ENCODE data around the gene SCYGR1. TPM values are rescaled to one million over a fixed set of nuclear protein-coding genes. Genes with fewer than 3 reads are reported as not detected.

Gene SCYGR1
- total RNA-seq, 1 experiment from 2014 or later: not detected

GRCh38 chr2:227402321-227402720 is 14.6 kb upstream of the SCYGR1 start:
- BruUV-seq (replicated peaks): no TSS peak
- Histone ChIP-seq H3K9me3 (ENCODE audit: low read depth, low read length, poor library complexity, severe bottlenecking) (no peaks in the 10 kb centered on the region), H3K27me3 (replicated peaks; ENCODE audit: insufficient read depth, low read depth, low read length, poor library complexity) (no peaks in the 10 kb centered on the region), H3K4me3 (ENCODE audit: low read depth, low read length, poor library complexity, severe bottlenecking) (no peak overlapping the region), H3K27ac (ENCODE audit: low read depth, low read length, poor library complexity, severe bottlenecking) (no peak overlapping the region), H3K36me3 (ENCODE audit: insufficient read depth, low read length, poor library complexity, severe bottlenecking) (no peaks in the 10 kb centered on the region), H3K4me1 (ENCODE audit: insufficient read depth, low read length, poor library complexity, severe bottlenecking) (peaks cover 11% of the 10 kb centered on the region)
- no peak for DNase-seq (ENCODE audit: low spot score)
- ChIA-PET POLR2A (ENCODE audit: low non-redundant PET) (no interaction called here), CTCF (no interaction called here)
- intact Hi-C loops (cut with micrococcal nuclease; ENCODE audit: unreplicated experiment): no loop called here
- TF ChIP-seq EZH2 (IDR thresholded peaks at IDR 0.05; ENCODE audit: borderline replicate concordance, low read depth, low read length, poor library complexity, severe bottlenecking): no peak

DNA sequence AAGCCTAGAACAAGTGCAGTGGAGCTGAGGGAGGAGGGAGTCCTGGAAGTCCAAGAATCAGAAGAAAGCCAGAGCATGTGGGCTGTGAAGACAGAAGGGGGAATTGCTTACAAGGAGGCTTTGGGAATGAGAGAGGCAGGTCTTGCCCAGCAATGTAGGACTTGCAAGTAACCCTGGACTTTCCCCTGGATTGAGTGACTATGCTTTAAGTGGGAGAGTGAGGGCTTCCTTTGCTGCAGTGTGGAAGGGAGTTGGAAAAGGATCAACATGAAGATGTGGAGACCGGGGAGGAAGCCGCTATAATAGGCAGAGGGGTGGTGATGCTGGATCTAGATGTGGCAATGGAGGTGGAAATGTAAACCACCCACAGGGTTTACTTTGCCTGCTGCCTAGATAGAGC is 13.8 kb upstream of the SCYGR1 start:
- no peak for DNase-seq (ENCODE audit: low spot score)
- no peaks in the 10 kb centered on the region for H3K9me3 ChIP-seq (ENCODE audit: low read depth, low read length, poor library complexity, severe bottlenecking)
- no TSS peak for BruUV-seq (replicated peaks)
- no peaks in the 10 kb centered on the region for H3K27me3 ChIP-seq (replicated peaks; ENCODE audit: insufficient read depth, low read depth, low read length, poor library complexity)
- no peak overlapping the region for H3K4me3 ChIP-seq (ENCODE audit: low read depth, low read length, poor library complexity, severe bottlenecking)
- no peaks in the 10 kb centered on the region for H3K36me3 ChIP-seq (ENCODE audit: insufficient read depth, low read length, poor library complexity, severe bottlenecking)
- intact Hi-C loops (cut with micrococcal nuclease; ENCODE audit: unreplicated experiment): no loop called here
- ChIA-PET CTCF (no interaction called here), POLR2A (ENCODE audit: low non-redundant PET) (no interaction called here)
- no peak overlapping the region for H3K27ac ChIP-seq (ENCODE audit: low read depth, low read length, poor library complexity, severe bottlenecking)
- peaks cover 3% of the 10 kb centered on the region for H3K4me1 ChIP-seq (ENCODE audit: insufficient read depth, low read length, poor library complexity, severe bottlenecking)
- TF ChIP-seq, protein P1, sequence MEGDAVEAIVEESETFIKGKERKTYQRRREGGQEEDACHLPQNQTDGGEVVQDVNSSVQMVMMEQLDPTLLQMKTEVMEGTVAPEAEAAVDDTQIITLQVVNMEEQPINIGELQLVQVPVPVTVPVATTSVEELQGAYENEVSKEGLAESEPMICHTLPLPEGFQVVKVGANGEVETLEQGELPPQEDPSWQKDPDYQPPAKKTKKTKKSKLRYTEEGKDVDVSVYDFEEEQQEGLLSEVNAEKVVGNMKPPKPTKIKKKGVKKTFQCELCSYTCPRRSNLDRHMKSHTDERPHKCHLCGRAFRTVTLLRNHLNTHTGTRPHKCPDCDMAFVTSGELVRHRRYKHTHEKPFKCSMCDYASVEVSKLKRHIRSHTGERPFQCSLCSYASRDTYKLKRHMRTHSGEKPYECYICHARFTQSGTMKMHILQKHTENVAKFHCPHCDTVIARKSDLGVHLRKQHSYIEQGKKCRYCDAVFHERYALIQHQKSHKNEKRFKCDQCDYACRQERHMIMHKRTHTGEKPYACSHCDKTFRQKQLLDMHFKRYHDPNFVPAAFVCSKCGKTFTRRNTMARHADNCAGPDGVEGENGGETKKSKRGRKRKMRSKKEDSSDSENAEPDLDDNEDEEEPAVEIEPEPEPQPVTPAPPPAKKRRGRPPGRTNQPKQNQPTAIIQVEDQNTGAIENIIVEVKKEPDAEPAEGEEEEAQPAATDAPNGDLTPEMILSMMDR (conservative IDR thresholded peaks at IDR 0.05; ENCODE audit: low read depth, low read length): no peak
- no peak for TF ChIP-seq EZH2 (IDR thresholded peaks at IDR 0.05; ENCODE audit: borderline replicate concordance, low read depth, low read length, poor library complexity, severe bottlenecking)

- BruUV-seq (replicated peaks): no TSS peak
- POLR2A ChIA-PET (ENCODE audit: low non-redundant PET): no interaction called here
- no peak for TF ChIP-seq EZH2 (IDR thresholded peaks at IDR 0.05; ENCODE audit: borderline replicate concordance, low read depth, low read length, poor library complexity, severe bottlenecking)
- TF ChIP-seq, protein P1 (conservative IDR thresholded peaks at IDR 0.05; ENCODE audit: low read depth, low read length): no peak
- H3K36me3 ChIP-seq (ENCODE audit: insufficient read depth, low read length, poor library complexity, severe bottlenecking): no peaks in the 10 kb centered on the region
- CTCF ChIA-PET: interaction anchor here (0.7 kb wide), 1 partner anchor 17 kb away, joined by 9 read pairs; no protein-coding TSS in a partner anchor
- no peak overlapping the region for H3K4me3 ChIP-seq (ENCODE audit: low read depth, low read length, poor library complexity, severe bottlenecking)
- H3K4me1 ChIP-seq (ENCODE audit: insufficient read depth, low read length, poor library complexity, severe bottlenecking): no peaks in the 10 kb centered on the region
- intact Hi-C loops (cut with micrococcal nuclease; ENCODE audit: unreplicated experiment): loop anchor here (10.0 kb wide), 1 partner anchor 264 kb away; no protein-coding TSS in a partner anchor
- H3K27me3 ChIP-seq (replicated peaks; ENCODE audit: insufficient read depth, low read depth, low read length, poor library complexity): no peaks in the 10 kb centered on the region
- H3K9me3 ChIP-seq (ENCODE audit: low read depth, low read length, poor library complexity, severe bottlenecking): no peaks in the 10 kb centered on the region
- H3K27ac ChIP-seq (ENCODE audit: low read depth, low read length, poor library complexity, severe bottlenecking): no peak overlapping the region
- no peak for DNase-seq (ENCODE audit: low spot score)
Measured at GRCh38 chr2:227398684-227399670, 11.2 kb upstream of the SCYGR1 start.

All from A673 (cell line).